Thyroid gland (tissue), 4 donors: ENCODE measurements around the gene CAPRIN1.

ENCODE experiments used
- POLR2A ChIP-seq, 2 donors: fragments of 450-650 bp; IDR thresholded peaks; one replicate each; pipeline ENCODE4 v1.6.1; 2017; ENCODE audit warnings: antibody characterized with exemption in 2 of 2, mild to moderate bottlenecking in 2 of 2, moderate library complexity in 1 of 2
- TF ChIP-seq, protein P1 (sequence below), 6 experiments: fragments of 200-600 bp in 3 of 6; fragments of 450-650 bp in 3 of 6; sonication (generic) in 3 of 6; IDR thresholded peaks; one replicate each; pipeline ENCODE4 v1.5.1; 2016 to 2019; ENCODE audit warnings: antibody characterized with exemption in 6 of 6, mild to moderate bottlenecking in 2 of 6, inconsistent platforms in 1 of 6, moderate library complexity in 1 of 6

DNA sequence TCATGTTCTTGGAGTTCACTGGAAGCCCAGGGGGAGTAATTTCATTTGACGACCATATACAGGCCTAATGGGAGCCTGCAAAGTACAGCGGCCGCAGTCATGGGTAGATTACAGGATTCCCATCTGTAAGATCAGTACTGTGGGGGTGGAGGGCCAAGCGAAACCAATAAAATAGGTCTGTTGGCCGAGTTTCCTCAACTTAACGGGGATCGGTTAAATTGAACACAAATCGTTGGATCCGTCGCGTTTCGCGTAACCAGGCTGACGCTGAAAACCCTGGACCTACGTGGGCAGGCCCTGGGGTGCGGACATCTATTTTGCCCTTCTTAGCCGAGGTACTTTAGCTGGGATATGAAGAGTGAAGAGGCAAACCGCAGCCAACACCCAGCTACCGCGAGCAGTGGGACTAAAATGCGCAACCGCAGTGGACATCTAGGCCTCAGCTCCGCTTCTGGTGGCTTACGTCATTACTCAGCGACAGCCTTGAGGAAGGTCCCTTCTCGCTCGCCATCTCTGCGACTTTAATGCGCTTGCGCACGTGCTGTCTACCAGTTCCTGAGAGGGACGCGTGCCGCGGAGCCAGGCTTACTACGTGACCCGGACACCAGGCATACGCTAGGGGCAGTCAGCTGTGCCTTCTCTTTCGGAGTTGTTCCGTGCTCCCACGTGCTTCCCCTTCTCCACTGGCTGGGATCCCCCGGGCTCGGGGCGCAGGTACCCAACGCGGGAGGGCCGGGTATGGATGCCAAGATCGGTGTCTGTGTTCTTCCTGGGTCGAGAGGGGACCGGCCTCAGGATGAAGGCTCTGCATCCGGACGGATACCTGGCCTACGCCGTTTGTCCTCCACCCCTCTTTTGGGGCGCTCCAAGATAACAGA, 53.8 kb downstream of the CAPRIN1 start, which contains the start of gene NAT10:
- TF ChIP-seq, protein P1, sequence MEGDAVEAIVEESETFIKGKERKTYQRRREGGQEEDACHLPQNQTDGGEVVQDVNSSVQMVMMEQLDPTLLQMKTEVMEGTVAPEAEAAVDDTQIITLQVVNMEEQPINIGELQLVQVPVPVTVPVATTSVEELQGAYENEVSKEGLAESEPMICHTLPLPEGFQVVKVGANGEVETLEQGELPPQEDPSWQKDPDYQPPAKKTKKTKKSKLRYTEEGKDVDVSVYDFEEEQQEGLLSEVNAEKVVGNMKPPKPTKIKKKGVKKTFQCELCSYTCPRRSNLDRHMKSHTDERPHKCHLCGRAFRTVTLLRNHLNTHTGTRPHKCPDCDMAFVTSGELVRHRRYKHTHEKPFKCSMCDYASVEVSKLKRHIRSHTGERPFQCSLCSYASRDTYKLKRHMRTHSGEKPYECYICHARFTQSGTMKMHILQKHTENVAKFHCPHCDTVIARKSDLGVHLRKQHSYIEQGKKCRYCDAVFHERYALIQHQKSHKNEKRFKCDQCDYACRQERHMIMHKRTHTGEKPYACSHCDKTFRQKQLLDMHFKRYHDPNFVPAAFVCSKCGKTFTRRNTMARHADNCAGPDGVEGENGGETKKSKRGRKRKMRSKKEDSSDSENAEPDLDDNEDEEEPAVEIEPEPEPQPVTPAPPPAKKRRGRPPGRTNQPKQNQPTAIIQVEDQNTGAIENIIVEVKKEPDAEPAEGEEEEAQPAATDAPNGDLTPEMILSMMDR (IDR thresholded peaks at IDR 0.05) = peak in 1 of 6 experiments; percentile 34
- TF ChIP-seq POLR2A (IDR thresholded peaks at IDR 0.05) = peak in 1 of 2 donors; percentile 85
